ENCODE data around the gene SLC6A8. TPM values are rescaled to one million over a fixed set of nuclear protein-coding genes. Genes with fewer than 3 reads are reported as not detected.
"Not testable (repeated sequence)": the region's sequence is repeated elsewhere in the genome, so short reads cannot be mapped to it uniquely, and the experiment has no call there.

The SLC6A8 gene
- total RNA-seq, 2 donors from 2014 or later: 25.4 to 95.4 TPM

DNA sequence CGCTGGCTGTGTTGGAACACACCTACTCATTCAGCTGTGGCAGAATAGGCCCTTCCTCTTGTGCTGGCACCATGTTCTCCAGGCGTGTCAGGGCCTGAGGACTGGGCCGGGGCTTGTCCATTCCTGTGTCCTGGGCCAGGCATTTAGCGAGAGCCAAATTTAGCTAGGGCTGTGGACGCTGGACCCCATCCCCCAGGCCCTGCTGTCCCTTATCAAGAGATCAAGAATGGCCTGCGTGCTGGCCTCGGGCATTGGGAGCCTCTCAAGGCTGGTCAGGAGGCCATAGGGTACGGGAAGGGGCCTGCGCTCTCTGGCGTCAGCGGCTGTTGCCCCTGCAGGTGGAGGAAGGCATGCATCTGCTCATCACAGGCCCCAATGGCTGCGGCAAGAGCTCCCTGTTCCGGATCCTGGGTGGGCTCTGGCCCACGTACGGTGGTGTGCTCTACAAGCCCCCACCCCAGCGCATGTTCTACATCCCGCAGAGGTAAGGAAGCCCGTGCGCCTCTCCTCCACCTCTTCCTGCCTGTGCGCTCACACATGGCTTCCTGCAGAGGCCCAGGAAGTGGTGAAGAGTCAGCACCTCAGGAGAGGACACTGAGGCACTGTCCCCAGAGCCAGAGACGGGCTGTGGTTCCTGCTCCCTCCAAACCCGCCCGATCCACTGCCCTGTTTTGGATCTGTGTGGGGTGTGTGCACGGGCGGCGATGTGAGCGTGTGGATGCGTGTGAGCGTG, 52.2 kb downstream of the SLC6A8 start:
- TF ChIP-seq POLR2AphosphoS5 (IDR thresholded peaks at IDR 0.05) (no peak), POLR2A (IDR thresholded peaks at IDR 0.05) (no peak)
- TF ChIP-seq, protein P1, sequence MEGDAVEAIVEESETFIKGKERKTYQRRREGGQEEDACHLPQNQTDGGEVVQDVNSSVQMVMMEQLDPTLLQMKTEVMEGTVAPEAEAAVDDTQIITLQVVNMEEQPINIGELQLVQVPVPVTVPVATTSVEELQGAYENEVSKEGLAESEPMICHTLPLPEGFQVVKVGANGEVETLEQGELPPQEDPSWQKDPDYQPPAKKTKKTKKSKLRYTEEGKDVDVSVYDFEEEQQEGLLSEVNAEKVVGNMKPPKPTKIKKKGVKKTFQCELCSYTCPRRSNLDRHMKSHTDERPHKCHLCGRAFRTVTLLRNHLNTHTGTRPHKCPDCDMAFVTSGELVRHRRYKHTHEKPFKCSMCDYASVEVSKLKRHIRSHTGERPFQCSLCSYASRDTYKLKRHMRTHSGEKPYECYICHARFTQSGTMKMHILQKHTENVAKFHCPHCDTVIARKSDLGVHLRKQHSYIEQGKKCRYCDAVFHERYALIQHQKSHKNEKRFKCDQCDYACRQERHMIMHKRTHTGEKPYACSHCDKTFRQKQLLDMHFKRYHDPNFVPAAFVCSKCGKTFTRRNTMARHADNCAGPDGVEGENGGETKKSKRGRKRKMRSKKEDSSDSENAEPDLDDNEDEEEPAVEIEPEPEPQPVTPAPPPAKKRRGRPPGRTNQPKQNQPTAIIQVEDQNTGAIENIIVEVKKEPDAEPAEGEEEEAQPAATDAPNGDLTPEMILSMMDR (IDR thresholded peaks at IDR 0.05): no peak
- intact Hi-C loops (cut with DNase I): no loop called here
- Histone ChIP-seq H3K27me3 (replicated peaks; ENCODE audit: insufficient read depth) (no peaks in the 10 kb centered on the region), H3K9me3 (no peaks in the 10 kb centered on the region), H3K4me3 (no peak overlapping the region), H3K27ac (no peak overlapping the region), H3K4me1 (replicated peaks) (no peaks in the 10 kb centered on the region), H3K36me3 (no peaks in the 10 kb centered on the region)
- 46% methylated on average over 7 of the region's 29 CpGs for WGBS
- no peak for DNase-seq (ENCODE audit: low spot score)

DNA sequence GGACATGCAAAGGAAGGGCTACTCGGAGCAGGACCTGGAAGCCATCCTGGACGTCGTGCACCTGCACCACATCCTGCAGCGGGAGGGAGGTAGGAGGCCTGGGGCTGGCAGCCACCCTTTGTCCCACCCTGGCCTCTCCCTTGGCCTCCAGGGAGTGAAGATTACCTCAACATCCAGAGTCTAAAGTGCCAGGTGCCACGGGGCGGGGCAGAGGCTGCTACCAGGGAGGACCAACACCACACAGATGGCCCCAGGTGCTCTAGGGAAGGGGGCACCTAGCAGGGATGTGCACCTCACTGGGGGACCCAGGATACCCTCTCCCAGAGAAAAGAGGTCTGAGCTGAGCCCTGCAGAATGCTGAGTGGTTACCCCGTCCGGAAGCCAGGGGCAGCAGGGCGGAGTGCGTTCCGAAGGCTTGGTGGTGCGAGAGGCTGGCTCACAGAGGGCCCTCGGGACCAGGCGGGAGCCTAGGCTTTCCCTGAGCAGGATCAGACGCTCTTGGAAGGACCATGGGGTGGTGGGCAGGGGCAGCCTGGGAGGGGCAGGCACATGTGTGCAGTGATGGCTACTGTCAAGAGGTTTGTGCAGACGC, 53.0 kb downstream of the SLC6A8 start:
- WGBS: 93% methylated on average over 11 of the region's 16 CpGs
- Histone ChIP-seq H3K27me3 (replicated peaks; ENCODE audit: insufficient read depth) (no peaks in the 10 kb centered on the region), H3K9me3 (no peaks in the 10 kb centered on the region), H3K4me1 (replicated peaks) (no peaks in the 10 kb centered on the region), H3K36me3 (no peaks in the 10 kb centered on the region), H3K4me3 (no peak overlapping the region), H3K27ac (no peak overlapping the region)
- TF ChIP-seq POLR2A (IDR thresholded peaks at IDR 0.05) (no peak), POLR2AphosphoS5 (IDR thresholded peaks at IDR 0.05) (no peak)
- TF ChIP-seq, protein P1 (IDR thresholded peaks at IDR 0.05): no peak
- no peak for DNase-seq (ENCODE audit: low spot score)
- intact Hi-C loops (cut with DNase I): no loop called here

DNA sequence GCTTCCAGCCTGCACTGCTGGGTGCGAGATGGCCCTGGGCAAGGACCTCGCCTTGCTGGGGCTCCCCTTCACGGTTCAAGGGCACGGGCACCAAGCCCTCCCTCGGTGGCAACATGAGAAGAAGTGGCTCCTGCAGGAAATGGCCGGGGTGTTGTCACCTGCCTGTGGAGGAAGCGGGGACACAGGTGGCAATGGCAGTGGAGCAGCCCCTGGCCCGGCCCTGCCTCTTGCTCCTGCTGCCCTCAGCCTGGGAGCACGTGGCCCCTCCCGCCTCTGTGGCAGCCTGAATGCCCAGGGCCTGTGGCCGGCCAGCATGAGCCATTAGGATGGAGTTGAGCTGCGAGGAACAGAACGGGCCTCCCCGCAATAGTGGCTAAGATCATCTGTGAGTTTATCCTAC, 53.7 kb downstream of the SLC6A8 start:
- TF ChIP-seq, protein P1 (IDR thresholded peaks at IDR 0.05): no peak
- no peak for TF ChIP-seq POLR2A (IDR thresholded peaks at IDR 0.05)
- no peak for TF ChIP-seq POLR2AphosphoS5 (IDR thresholded peaks at IDR 0.05)
- intact Hi-C loops (cut with DNase I): no loop called here
- Histone ChIP-seq H3K4me1 (replicated peaks) (no peaks in the 10 kb centered on the region), H3K4me3 (no peak overlapping the region), H3K27ac (no peak overlapping the region), H3K27me3 (replicated peaks; ENCODE audit: insufficient read depth) (no peaks in the 10 kb centered on the region), H3K36me3 (no peaks in the 10 kb centered on the region), H3K9me3 (no peaks in the 10 kb centered on the region)
- WGBS: 91% methylated on average over 5 of the region's 14 CpGs
- DNase-seq (ENCODE audit: low spot score): no peak

DNA sequence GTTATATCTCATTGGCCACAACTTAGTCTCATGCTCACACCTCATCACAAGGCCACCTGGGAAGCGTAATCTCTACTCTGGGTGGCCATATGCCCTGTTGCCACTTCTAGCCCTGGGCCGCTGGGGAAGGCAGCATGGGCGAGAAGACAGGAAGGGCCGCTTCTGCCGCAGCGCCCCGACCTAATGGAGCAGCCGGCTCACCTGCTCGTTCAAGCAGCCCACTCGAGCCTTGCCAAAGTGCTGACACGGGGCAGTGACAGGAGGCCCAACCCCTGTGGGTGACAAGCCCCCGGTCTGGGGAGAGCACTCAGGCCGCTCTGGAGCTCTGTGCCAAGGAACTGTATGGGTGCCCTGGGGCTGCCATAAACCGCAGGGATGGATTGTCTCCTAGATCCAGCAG, 54.4 kb downstream of the SLC6A8 start:
- H3K27me3 ChIP-seq (replicated peaks; ENCODE audit: insufficient read depth); DNase-seq (ENCODE audit: low spot score); H3K36me3 ChIP-seq; intact Hi-C loops (cut with DNase I); H3K27ac ChIP-seq; H3K9me3 ChIP-seq; H3K4me3 ChIP-seq; H3K4me1 ChIP-seq (replicated peaks): not testable (repeated sequence)
- 90% methylated on average over 13 of the region's 14 CpGs for WGBS

DNA sequence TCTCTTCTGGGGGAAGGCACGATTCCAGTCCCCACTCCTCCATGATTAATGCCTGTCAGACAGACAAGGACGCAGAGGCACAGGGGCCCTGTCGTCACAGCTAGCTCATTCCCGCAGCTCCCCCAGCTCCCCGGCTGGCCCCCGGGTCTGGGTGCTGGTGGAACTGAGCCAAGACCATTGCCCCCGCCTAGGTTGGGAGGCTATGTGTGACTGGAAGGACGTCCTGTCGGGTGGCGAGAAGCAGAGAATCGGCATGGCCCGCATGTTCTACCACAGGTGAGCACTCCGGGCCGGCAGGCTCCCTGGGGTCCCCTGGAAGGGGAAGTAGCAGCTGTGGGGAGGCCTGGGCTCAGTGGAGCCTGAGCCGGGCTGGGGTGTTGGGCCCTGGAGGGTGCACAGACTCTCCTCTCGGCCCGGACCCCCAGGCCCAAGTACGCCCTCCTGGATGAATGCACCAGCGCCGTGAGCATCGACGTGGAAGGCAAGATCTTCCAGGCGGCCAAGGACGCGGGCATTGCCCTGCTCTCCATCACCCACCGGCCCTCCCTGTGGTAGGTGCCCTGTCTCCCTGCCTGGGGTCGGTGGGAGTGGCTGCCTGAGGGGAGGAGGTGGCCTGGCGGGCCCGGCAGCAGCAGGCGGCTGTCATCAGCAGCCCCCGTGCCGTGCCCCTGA, 55.2 kb downstream of the SLC6A8 start:
- DNase-seq (ENCODE audit: low spot score); H3K36me3 ChIP-seq; H3K9me3 ChIP-seq; H3K4me1 ChIP-seq (replicated peaks); H3K27me3 ChIP-seq (replicated peaks; ENCODE audit: insufficient read depth); H3K4me3 ChIP-seq; intact Hi-C loops (cut with DNase I): not testable (repeated sequence)
- H3K27ac ChIP-seq: peak overlapping the region in 1 of 2 donors; percentile 16
- WGBS: 47% methylated on average over 5 of the region's 32 CpGs

DNA sequence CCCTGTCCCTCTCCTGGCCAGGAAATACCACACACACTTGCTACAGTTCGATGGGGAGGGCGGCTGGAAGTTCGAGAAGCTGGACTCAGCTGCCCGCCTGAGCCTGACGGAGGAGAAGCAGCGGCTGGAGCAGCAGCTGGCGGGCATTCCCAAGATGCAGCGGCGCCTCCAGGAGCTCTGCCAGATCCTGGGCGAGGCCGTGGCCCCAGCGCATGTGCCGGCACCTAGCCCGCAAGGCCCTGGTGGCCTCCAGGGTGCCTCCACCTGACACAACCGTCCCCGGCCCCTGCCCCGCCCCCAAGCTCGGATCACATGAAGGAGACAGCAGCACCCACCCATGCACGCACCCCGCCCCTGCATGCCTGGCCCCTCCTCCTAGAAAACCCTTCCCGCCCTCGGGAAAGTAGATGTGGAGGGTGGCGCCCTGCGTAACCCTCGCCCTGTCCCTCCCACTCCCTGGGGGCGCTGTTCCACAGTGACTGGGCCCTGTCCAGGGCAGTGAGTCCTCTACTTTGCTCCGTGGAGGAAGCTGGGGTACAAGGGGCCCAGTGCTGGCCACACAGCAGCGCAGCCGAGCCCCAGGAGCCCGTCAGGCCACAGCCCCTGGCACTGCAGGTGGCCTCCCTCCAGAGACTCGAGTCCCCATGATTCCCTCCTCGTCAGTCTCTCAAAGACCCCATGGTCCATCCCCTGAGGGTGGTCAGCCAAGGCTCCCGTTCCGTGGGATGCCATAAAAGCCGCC, 55.9 kb downstream of the SLC6A8 start:
- peak; percentile 49 for DNase-seq (ENCODE audit: low spot score)
- H3K4me1 ChIP-seq (replicated peaks); H3K9me3 ChIP-seq; H3K27me3 ChIP-seq (replicated peaks; ENCODE audit: insufficient read depth); intact Hi-C loops (cut with DNase I); H3K36me3 ChIP-seq; H3K4me3 ChIP-seq: not testable (repeated sequence)
- H3K27ac ChIP-seq: peak overlapping the region in 1 of 2 donors; percentile 56
- 44% methylated on average over 6 of the region's 35 CpGs for WGBS

Data from prostate gland (tissue), 2 donors.